ENCODE data around the gene GAB2.
"Not testable (repeated sequence)": the region's sequence is repeated elsewhere in the genome, so short reads cannot be mapped to it uniquely, and the experiment has no call there.

GAB2 gene

DNA sequence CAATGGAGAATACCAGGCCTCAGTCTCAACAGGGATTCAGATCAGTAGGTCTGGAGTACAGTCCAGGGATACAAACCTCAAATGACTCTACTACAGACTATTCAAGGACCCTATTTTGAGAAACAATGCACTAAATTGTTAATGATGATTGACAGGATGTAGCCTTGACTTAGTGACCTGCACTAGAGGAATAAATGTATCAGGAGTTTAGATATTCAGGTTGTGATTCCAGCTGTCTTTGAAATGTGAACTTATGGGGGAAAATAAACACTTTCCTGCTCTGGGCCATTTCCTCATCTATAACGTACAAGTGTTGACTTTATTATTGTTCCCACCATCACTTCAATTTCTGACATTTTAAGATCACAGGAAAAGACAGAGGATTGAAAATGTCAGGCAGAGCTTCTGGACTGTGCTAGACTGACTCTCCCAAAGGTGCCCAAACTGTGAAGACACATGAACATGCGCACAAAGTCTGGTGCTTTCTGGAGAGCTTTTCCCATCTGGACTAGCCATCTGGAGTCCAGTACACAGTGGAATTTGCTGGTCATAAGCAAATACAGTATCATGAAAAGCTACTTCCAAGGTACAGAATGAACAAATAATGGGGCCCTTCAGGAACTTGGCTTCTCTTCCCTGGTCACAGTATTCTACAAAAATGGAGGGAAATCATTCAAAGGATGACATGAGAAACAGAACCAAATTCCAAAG is 118.5 kb downstream of the GAB2 start:
- Histone ChIP-seq H2AFZ (no peak overlapping the region), H3K4me1 (peaks cover 9% of the 10 kb centered on the region), H3K9me3 (ENCODE audit: control insufficient read depth, low read length) (no peaks in the 10 kb centered on the region), H3K79me2 (peaks cover 5% of the 10 kb centered on the region), H3K4me2 (ENCODE audit: low read length) (no peak overlapping the region), H3K27ac (no peak overlapping the region), H3K36me3 (ENCODE audit: control insufficient read depth, insufficient read depth, low read length) (no peaks in the 10 kb centered on the region), H3K4me3 (ENCODE audit: low read depth, low read length) (no peak overlapping the region), H3K9ac (no peak overlapping the region), H3K27me3 (ENCODE audit: control insufficient read depth, insufficient read depth, low read length) (no peaks in the 10 kb centered on the region)
- TF ChIP-seq, protein P1, sequence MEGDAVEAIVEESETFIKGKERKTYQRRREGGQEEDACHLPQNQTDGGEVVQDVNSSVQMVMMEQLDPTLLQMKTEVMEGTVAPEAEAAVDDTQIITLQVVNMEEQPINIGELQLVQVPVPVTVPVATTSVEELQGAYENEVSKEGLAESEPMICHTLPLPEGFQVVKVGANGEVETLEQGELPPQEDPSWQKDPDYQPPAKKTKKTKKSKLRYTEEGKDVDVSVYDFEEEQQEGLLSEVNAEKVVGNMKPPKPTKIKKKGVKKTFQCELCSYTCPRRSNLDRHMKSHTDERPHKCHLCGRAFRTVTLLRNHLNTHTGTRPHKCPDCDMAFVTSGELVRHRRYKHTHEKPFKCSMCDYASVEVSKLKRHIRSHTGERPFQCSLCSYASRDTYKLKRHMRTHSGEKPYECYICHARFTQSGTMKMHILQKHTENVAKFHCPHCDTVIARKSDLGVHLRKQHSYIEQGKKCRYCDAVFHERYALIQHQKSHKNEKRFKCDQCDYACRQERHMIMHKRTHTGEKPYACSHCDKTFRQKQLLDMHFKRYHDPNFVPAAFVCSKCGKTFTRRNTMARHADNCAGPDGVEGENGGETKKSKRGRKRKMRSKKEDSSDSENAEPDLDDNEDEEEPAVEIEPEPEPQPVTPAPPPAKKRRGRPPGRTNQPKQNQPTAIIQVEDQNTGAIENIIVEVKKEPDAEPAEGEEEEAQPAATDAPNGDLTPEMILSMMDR (IDR thresholded peaks at IDR 0.05) = no peak

DNA sequence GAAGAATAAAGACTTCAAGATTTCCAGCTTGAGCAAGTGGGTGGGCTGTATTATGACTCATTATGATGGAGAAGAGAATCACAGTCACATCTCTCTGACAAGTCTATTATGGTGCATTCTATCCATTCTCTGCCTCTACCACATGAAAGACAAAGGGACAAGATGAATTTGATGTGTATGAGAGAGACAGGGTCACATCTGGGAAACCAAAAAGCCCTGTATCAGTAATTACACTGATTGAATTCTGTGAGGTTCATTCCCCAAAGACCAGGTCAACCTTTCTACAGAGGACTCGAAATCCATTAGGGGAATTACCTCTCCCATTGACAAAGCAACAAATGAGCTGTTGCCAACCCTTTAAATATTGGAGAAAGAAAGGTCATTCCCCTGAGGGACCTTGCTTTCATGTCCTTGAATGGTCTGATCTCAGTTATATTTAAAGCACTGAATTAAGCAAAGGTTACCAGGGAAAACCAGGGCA is 119.3 kb downstream of the GAB2 start:
- no peak overlapping the region for H3K9ac ChIP-seq
- H3K4me1 ChIP-seq = peaks cover 9% of the 10 kb centered on the region
- H3K27me3 ChIP-seq (ENCODE audit: control insufficient read depth, insufficient read depth, low read length) = no peaks in the 10 kb centered on the region
- H3K36me3 ChIP-seq (ENCODE audit: control insufficient read depth, insufficient read depth, low read length) = no peaks in the 10 kb centered on the region
- no peaks in the 10 kb centered on the region for H3K9me3 ChIP-seq (ENCODE audit: control insufficient read depth, low read length)
- no peak overlapping the region for H3K4me3 ChIP-seq (ENCODE audit: low read depth, low read length)
- H3K27ac ChIP-seq = no peak overlapping the region
- peaks cover 5% of the 10 kb centered on the region for H3K79me2 ChIP-seq
- H3K4me2 ChIP-seq (ENCODE audit: low read length) = no peak overlapping the region
- no peak overlapping the region for H2AFZ ChIP-seq
- TF ChIP-seq, protein P1 (IDR thresholded peaks at IDR 0.05) = no peak

DNA sequence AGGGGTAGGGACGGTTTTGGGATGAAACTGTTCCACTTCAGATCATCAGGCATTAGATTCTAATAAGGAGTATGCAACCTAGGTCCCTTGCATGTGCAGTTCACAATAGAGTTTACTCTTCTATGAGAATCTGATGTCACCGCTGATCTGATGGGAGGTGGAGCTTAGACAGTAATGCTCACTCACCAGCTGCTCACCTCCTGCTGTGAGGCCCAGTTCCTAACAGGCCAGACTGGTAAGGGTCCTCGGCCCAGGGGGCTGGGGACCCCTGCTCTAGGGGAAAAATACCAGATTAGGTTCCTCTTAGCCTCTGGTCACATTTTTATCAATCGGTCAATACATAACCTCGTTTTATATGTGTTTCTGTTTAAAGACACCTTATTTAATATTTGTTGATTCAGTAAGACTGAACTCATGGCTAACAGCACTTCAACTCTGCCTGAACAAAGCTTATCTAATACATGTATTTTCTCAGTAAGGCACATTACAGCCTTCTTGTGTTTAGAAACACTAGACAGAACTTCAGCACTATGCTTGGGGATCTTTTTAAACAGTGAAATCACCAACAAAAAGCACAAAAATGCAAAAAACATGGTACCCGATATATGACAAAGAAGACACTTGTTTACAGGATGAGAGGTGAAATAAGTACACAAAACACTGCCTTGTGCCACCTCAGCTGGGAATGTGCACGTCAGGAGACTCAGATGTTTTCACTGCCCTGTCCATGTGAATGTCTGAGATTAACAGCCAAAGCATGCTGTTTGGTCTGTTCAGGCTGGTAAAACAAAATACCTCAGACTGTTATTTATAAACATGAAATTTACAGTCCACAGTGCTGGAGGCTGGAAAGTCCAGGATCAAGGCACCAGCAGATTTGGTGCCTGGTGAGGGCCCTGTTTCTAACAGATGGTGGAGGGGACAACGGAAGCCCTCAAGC is 121.4 kb downstream of the GAB2 start:
- H3K9me3 ChIP-seq (ENCODE audit: control insufficient read depth, low read length) = no peaks in the 10 kb centered on the region
- H2AFZ ChIP-seq = peak overlapping the region; percentile 42
- H3K9ac ChIP-seq = no peak overlapping the region
- H3K27ac ChIP-seq = peak overlapping the region; percentile 34
- no peaks in the 10 kb centered on the region for H3K27me3 ChIP-seq (ENCODE audit: control insufficient read depth, insufficient read depth, low read length)
- H3K4me3 ChIP-seq (ENCODE audit: low read depth, low read length) = no peak overlapping the region
- TF ChIP-seq, protein P1 (IDR thresholded peaks at IDR 0.05) = no peak
- H3K36me3 ChIP-seq (ENCODE audit: control insufficient read depth, insufficient read depth, low read length) = no peaks in the 10 kb centered on the region
- peaks cover 2% of the 10 kb centered on the region for H3K79me2 ChIP-seq
- peaks cover 9% of the 10 kb centered on the region for H3K4me1 ChIP-seq
- H3K4me2 ChIP-seq (ENCODE audit: low read length) = no peak overlapping the region

DNA sequence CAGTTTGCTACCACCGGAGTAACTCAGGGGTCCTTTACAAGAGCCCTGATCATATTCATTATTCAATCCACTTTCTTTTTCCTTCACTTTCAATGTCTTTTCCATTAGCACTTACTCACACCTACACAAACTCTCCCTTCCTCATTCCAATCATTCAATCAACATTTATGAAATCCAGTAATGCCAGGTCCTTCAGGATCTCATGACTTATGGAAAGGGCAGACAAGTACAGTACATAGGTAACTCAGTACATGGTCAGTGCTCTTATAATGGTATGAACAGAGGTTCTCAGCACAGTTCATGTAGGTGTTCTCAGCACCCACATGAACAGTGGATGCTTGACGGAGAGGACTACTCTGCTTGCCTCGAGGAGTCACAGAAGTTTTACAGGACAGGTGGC is 122.3 kb downstream of the GAB2 start:
- Histone ChIP-seq H2AFZ (no peak overlapping the region), H3K4me3 (ENCODE audit: low read depth, low read length) (no peak overlapping the region), H3K4me2 (ENCODE audit: low read length) (no peak overlapping the region), H3K4me1 (peaks cover 9% of the 10 kb centered on the region), H3K27ac (peak overlapping the region; percentile 42), H3K27me3 (ENCODE audit: control insufficient read depth, insufficient read depth, low read length) (no peaks in the 10 kb centered on the region), H3K79me2 (peaks cover 2% of the 10 kb centered on the region), H3K36me3 (ENCODE audit: control insufficient read depth, insufficient read depth, low read length) (no peaks in the 10 kb centered on the region), H3K9me3 (ENCODE audit: control insufficient read depth, low read length) (no peaks in the 10 kb centered on the region), H3K9ac (no peak overlapping the region)
- TF ChIP-seq, protein P1 (IDR thresholded peaks at IDR 0.05) = no peak

DNA sequence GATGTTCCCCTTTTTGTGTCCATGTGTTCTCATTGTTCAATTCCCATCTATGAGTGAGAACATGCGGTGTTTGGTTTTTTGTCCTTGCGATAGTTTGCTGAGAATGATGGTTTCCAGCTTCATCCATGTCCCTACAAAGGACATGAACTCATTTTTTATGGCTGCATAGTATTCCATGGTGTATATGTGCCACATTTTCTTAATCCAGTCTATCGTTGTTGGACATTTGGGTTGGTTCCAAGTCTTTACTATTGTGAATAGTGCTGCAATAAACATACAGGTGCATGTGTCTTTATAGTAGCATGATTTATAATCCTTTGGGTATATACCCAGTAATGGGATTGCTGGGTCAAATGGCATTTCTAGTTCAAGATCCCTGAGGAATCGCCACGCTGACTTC is 123.5 kb downstream of the GAB2 start:
- H3K4me2 ChIP-seq (ENCODE audit: low read length); H3K36me3 ChIP-seq (ENCODE audit: control insufficient read depth, insufficient read depth, low read length); H3K4me3 ChIP-seq (ENCODE audit: low read depth, low read length); H3K27me3 ChIP-seq (ENCODE audit: control insufficient read depth, insufficient read depth, low read length); H3K4me1 ChIP-seq; H3K27ac ChIP-seq; H3K9me3 ChIP-seq (ENCODE audit: control insufficient read depth, low read length); H2AFZ ChIP-seq; H3K79me2 ChIP-seq; H3K9ac ChIP-seq: not testable (repeated sequence)
